Astrocyte of the hippocampus (primary cell): Measurements from ENCODE around the gene SDCBP2.
A peak's percentile ranks its signal among the peaks of the same experiment; 100 is the strongest.

ENCODE experiments used
- DNase-seq: peaks from one replicate; pipeline ENCODE4 v3.0.0; 2011; ENCODE audit warnings: low read depth, low spot score

The SDCBP2 gene

DNA sequence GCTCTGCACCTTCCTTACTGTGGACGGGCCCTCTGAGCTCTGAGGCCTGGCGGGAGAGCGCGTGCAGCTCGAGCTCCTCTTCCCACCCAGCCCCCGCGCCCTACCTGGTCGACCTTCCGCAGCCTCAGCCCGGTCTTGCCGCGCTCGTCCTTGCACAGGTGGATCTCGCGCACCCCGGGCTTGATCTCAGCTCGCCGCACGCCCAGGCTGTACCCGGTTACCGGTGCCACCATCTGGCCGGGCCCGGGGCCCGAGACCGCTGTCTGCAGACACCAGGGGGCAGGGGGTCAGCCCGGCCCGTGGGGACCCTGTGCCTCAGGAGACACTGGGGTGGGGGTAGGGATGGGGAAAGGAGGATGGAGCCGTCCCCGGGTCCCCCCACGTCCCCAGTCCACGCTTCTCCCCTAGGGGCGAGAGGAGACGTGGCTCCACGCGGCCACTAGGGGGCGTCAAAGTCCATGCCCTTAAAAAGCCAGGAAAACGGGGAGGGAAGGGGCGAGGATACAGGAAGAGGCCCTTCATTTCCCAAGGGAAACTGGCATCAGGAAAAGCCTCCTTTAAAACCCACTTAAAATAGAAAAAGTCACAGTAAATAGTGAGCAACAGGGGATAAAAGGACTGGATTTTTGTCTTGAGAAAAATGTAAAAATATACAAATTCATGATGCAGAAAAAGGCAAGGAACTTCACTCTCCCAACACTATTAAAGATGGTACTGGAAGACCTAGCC, 15.5 kb downstream of the SDCBP2 start:
- peak; percentile 87 for DNase-seq

DNA sequence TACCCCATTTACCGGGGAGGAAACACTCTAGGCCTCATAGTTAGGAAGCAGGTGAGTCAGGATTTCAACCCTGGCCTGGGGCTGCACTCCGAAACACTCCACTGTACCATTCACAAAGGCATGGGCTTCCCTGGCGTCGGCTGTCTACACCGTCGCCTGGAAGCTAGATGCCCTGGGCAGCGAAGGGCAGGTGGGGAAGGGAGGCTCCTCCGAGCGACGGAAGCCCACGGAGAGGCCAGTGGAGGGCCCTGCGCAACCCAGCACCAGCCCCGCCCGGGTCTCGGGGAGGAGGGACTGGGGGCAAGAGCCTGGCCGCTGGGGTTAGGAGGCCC, 16.1 kb downstream of the SDCBP2 start:
- DNase-seq: no peak

DNA sequence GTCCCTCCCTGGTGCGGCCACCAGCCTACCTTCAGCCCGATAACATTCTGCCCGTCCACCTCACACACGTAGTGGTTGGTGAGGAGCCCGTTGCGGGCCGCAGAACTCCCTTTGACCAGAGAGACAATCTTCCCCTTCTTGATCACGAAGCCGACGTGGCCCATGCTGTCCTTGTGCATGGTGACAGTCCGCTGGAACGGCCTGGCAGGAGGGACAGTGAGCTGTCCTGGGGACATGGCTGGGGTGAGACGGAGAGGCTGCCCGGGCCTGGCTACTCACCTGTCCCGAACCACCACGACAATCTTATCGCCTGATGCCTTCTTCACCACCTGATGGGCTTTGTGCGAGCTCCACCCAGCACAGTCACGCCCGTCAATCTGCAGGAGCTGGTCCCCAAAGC, 16.6 kb downstream of the SDCBP2 start:
- no peak for DNase-seq

DNA sequence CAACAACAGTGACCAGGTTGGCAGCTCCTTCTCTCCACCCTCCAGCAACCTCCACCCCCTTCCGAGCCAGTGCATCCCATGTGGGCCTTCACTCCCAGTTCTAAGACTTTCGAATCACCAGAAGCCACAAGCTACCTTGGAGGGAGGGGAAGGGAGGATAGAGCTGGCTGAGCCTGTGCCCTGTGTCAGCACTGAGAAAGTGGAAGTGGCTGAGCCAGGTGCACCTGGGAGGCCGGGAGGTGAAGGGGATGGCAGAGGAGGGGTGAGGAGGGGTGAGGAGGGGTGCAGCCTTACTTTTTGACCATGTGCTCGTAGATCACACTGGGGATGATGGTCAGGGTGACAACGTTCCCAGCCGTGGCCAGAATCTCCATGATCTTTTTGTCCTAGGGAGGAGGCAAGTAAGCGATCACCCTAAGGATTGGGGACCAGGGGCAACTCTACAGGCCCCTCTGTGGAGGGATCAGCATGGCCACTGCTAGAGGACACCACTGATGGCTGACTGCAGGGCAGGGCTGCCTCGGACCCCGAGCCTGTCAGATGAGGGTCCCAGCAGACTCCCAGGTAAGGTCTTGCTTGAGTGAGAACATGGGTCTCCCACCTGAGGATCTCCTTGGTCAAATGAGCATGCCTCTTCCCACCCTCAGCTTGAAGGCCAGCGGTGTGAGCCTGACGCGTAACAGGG, 18.3 kb downstream of the SDCBP2 start:
- DNase-seq: no peak

DNA sequence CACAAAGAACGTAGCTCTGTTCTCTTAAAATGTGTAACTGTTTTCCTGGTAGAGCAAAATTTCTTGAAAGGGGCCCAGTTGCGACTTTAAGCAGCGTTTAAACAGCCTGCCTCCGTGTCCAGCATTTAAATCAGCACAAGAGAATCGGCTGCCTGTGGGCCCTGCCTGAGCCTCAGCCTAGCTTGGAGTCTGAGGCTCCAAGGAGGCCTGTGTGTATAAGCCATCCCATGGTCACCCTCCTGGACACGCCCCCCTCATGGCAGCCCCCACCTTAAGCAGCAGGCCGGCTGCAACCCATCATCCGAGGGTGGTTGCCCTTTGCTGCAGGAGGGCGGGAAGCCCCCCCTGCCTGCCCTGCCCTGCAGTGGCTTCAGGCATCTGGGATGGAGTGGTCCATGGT, 18.9 kb downstream of the SDCBP2 start:
- DNase-seq: no peak

DNA sequence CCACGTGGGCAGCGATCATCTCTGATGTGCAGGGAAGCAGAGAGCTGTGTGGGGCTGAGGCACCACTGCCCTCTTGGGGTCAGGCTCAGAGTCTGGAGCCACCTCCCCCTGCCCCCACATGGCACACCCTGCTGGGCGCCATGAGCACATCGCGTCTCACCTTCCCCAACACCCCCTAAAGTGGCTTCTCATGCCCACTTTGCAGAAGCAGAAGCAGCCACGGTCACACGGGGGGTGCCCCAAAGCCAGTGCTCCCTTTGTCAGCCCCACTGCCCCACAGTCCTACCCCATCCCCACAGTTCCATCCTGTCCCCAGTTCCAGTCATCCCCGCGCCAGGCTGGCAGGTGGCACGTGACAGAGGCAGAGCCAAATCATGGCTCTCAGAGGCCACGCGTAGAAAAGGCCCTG, 19.5 kb downstream of the SDCBP2 start:
- DNase-seq: no peak

DNA sequence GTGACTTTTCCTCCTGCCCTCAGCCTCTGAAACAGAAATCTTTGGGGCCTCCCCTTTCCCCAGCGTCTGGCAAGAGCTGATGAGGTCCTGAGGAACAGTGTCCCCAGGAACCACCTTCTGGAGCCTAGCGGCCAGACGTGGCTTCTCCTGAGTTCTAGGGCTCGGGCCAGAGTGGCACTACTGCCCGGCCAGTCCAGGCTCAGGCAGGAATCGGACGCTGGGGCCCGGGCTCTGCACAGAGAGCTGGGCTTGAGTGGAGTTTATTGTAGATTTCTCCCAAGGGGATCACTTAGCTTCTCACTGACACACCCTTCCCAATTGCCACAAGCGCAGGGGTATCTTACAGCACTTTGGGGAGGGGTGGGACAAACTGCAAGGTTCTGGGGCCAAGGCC, 20.2 kb downstream of the SDCBP2 start:
- DNase-seq: no peak

DNA sequence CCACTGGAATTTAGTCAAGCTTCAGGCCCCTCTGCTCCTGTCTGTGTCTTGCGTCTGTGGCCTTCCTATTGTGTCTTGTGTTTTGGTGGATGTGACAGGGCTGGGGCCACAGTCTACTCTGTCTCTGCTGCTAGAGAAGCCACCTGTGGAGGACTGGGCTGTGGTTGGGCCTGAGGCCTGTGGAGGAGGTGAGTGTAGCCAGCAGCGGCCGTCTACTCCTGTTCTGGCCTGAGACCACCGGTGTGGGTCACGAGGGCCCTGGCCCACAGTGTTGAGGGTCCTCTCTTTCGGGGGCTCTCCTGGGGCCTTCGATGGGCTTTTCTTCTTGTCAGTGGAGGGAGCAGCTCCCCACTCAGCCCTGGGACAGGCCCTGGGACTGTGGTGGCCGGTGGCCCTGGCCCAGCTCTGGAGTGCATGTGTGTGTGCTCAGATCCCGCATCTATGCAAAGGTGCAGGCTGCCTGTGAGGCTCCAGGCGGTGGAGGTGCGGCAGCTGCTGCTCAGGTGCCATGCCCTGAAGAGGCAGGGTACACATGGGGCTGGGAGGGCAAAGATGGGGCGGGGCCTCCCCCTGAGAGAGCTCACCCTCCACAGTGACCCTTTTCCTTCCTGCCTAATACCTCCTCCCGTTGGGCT, 20.8 kb downstream of the SDCBP2 start:
- DNase-seq: no peak

DNA sequence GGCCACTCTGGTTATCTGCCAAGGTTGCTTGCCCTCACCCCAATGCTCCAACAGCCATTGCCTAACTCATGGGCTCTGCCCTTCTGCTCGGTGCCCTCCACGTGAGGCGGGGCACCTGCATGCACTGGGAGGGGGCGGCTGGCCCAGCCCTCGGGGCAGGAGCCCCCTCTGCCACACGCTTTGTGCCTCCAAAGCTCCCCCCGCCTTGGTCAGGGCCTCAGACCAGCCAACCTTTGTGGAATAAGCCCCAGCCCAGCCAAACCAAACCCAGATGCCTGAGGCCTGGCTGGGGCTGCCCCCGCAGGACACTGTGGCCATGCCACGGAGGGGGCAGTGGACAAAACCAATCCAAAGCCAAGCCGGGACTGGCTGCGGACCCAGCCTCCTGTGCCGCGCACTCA, 21.4 kb downstream of the SDCBP2 start:
- no peak for DNase-seq

DNA sequence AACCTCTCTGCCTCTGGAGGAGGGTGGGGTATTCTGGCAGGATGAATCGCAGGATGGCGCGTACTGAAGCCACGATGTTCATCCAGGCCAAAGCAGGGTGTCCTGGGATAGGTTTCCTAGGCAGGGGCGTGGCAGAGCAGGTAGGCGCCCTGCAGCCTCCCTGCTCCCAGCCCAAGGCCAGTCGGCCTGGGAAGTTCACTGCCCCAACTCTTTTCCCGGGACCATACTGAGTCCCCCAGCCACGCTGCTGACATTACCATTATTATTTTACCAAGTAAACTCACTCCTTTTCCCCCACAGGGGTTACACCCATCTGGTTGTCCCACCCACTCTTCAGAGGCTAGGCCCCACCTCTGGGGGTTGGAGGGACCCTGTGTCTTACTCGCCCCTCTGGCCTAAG, 21.8 kb downstream of the SDCBP2 start:
- no peak for DNase-seq

DNA sequence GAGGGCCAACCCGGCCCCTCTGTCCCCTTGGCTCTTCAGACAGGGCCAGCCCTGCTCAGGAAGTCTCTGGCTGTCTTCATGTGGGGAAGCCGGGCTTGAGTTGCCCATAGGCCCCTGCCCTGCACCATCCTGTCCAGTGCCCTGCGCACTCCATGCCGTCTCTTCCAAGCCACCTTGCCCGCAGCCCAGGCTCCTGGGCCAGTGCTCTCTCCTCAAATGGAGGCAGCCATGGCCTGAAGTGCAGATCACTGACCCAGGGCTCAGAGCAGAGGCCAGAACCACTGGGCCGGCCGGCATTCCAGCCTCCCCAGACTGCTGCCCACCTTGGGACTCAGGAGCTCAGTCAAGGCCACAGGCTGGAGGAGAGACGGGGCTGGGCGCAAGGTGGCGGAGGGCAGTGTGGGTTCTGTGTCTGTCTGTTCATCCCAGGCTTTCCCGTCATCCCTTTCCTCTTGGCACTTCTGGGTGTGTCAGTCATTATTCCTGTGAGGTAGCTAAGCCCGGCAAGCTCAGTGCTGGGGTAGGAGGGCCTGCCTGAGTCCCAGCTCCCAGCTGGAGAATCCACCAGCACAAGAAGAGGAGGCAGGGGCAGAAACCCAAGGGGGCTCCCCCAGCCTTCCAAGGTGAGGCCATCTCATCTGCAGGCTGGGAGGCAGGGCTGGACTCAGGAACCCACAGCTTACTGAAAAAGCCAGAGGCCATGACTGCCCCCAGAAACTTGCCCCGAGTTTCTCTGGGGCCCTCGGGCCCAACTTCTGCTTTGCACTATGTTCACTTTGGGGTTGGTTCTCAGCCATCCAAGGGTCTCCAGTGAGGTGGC, 22.4 kb downstream of the SDCBP2 start:
- DNase-seq: no peak

DNA sequence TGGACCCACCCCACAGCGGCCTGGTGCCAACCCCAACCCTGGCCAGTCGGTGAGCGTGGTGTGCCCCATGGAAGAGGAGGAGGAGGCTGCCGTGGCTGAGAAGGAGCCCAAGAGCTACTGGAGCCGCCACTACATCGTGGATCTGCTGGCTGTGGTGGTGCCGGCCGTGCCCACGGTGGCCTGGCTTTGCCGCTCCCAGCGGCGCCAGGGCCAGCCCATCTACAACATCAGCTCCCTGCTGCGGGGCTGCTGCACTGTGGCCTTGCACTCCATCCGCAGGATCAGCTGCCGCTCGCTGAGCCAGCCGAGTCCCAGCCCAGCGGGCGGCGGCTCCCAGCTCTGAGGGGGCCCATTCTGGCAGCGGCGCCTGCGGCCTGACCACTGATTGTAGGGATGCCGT, 23.2 kb downstream of the SDCBP2 start:
- DNase-seq: no peak

DNA sequence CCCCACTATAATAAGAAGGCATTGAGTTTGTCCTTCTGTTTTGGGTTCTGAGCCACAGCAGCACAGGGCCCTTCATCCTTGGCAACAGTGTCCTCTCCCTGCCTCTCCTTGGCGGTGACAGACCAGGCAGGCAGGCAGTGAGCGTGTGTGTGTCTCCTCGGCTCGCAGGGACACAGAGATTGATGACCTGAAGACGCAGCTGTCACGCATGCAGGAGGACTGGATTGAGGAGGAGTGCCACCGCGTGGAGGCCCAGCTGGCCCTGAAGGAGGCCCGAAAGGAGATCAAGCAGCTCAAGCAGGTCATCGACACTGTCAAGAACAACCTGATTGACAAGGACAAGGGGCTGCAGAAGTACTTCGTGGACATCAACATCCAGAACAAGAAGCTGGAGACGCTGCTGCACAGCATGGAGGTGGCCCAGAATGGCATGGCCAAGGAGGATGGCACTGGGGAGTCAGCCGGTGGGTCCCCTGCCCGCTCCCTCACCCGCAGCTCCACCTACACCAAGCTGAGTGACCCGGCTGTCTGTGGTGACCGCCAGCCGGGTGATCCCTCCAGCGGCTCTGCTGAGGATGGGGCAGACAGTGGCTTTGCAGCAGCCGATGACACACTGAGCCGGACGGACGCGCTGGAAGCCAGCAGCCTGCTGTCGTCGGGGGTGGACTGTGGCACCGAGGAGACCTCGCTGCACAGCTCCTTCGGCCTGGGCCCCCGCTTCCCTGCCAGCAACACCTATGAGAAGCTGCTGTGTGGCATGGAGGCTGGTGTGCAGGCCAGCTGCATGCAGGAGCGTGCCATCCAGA, 24.0 kb downstream of the SDCBP2 start:
- no peak for DNase-seq

DNA sequence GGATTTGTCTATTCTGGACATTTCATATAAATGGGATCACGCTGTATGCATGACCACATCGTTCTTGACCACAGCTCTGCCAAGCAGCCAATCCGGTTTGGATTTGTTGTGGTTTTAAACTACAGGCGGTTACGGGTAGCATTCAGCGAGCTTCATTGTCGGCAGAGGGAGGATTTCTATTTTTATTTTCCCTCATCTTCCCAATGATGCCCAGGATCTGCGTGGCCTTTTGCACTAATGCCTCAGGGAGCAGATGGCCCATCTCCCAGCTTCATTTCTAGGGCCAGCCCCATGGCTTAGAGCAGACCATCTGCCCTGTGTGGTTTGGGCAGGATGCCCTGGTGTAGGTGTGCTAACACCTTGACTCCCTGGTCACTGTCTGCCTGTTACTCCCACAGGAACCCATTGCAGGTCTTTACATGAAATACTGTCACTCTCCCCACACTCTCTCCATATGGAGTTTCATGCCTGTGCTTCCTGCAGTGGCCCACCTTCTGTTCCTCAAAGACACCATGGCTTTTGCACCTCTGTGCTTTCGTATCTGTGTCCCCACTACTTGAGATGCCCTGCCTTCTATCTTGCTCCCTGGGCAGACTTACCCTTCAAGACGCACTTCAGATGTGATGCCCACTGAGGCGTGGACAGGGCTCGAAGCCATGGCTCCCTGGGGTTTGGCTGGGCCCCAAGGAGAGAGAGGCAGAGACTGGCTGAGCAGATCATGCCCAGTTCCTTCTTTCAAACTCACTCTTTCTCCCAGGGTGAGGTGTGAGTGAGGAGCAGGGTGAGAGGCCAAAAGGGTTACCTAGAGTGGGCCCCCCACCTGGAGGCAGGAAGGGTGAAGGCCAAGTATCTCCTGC, 26.0 kb downstream of the SDCBP2 start:
- no peak for DNase-seq

DNA sequence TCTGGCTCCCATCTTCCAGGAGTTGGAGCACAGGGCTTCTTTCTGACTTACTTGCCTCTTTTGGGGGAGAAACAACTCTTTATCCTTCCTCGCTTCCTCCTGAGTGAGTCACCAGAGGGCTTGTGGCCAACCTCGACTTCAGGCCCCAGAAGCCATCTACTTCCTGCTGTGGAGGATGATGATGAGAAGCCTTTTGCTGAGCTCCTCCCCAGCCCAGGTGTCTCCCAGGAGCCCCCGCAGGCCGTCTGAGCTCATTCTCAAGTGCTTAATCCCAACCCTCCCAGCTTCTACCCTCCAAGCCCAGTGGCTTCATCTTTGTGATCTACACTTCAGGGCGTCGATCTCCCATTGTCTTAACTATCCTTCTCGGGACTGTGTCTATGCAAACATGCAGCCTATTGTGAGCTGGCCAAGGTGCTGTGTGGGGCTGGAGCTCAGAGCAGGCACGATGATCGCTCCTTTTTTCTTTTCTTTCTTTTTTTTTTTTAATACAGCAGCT, 27.9 kb downstream of the SDCBP2 start:
- peak; percentile 62 for DNase-seq

DNA sequence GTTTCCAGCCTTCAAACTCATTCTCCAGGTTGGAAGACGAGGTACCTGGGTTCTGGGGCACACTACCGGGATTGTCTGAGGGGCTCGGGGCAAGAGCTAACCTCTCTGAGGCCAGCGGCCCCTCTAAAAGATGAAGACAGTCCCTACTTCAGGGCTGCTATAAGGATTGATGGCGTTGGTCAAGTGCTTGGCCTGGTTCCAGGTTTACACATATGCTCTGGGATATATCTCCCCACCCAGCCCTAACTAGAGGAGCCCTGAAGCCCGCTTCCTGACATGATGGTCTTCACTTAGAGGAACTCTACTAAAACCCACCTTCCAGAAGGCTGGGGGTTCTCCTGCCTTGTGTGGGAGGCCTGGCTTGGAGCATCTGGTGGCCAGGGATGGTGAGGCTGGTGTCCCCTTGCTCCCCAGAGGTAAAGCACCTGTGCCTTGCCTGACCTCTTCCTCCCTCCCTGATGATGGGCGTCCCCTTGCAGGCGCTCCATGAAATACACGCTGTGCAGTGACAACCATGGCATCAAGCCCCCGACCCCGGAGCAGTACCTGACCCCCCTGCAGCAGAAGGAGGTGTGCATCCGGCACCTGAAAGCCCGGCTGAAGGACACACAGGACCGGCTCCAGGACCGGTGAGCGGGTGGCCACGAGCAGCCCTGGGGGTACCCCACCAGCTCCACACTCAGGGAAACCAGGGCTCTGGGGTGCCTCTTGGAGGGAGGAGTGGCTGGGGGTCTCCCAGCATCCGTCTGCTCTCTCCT, 28.7 kb downstream of the SDCBP2 start:
- no peak for DNase-seq

DNA sequence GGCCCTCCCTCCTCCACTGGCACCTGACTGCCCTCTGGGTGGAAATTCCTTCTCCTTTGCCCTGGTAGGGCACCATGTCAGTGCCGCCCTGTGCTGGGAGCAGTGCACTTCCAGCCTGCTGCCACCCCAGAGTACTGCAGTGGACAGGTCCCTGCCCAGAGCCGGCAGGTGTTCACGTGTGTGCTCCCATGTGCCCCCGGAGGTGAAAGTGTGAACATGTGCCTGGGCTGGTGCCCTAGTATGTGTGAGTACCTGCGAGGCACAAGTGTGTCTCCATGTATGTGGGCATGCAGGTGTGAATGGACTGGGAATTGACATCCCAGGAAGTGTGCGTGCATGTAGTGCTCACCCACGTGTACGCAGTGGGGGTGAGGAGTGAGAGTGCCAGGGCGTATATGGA, 29.4 kb downstream of the SDCBP2 start:
- DNase-seq: no peak

DNA sequence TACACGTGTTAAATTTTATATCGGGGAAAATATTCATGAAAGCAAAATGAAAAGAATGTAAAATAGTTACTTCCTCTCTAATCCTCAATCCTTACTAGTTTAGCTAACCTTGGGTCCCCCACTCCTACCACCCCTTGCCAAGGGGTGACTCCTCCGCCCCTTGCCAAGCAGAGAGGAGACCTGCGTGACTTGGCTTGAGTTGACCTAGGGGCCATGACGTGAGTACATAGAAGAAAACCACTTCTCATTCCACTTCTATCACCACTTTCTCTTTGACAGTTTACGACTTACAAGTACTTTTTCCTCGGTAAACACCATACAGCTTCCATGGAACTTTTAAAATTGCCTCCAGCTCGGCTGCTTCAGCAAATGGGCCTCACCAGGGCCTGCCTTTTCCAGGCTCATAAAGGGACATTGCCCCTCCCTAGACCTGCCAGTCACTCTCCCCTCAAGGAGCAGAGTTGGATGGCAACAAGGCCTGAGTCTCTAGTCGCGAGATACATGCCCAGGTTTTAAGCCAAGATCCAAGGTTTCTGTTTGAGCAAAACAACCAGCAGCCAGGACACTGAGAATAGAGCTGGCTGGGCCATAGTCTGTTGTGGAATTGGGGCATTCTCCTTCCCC, 29.9 kb downstream of the SDCBP2 start:
- DNase-seq: no peak

DNA sequence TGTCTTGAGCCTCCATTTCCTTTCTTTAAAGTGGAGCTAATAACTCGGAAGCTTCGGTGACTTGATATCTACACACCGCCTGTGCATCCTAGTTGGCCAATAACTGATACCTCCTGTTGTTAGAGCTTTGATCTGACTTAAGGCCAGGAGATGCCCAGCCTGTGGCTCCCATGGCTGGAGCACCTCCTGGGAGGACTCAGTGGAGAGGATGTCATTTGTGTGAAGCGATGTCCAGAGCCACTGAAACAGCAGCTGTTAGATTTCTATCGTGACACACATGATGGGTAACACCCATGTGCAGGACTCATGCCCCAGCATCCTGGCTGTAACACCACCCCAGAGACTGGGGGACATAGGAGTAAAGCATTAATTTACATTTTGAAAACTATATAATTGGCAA, 30.8 kb downstream of the SDCBP2 start:
- DNase-seq: no peak
